Measurements from ENCODE around the gene LCE6A.

Gene LCE6A

GRCh38 chr1:152842556-152842955 lies at the start of gene LCE6A:
Gene LCE6A, plus strand, starts transcription at chr1:152842856. Its CDS starts 665 bp downstream, at chr1:152843521.
- TF ChIP-seq POLR2A (IDR thresholded peaks at IDR 0.05; ENCODE audit: low read length), result no peak
- TF ChIP-seq GATA1 (IDR thresholded peaks at IDR 0.05; ENCODE audit: low read depth, low read length), result no peak
- DNase-seq, result no peak

GRCh38 chr1:152795686-152796085 lies 47.0 kb upstream of the LCE6A start:
- TF ChIP-seq GATA1 (IDR thresholded peaks at IDR 0.05; ENCODE audit: low read depth, low read length), result no peak
- TF ChIP-seq POLR2A (IDR thresholded peaks at IDR 0.05; ENCODE audit: low read length), result no peak
- no peak for DNase-seq

GRCh38 chr1:152796421-152796820 lies 46.2 kb upstream of the LCE6A start, which contains the start of gene LCE1D:
Gene LCE1D, plus strand, starts transcription at chr1:152796721. Its CDS starts 1,074 bp downstream, at chr1:152797795.
- DNase-seq, result no peak
- TF ChIP-seq POLR2A (IDR thresholded peaks at IDR 0.05; ENCODE audit: low read length), result no peak
- TF ChIP-seq GATA1 (IDR thresholded peaks at IDR 0.05; ENCODE audit: low read depth, low read length), result no peak

- DNase-seq, result no peak
- TF ChIP-seq GATA1 (IDR thresholded peaks at IDR 0.05; ENCODE audit: low read depth, low read length), result no peak
- no peak for TF ChIP-seq POLR2A (IDR thresholded peaks at IDR 0.05; ENCODE audit: low read length)
Observed at GRCh38 chr1:152801333-152801732, 41.3 kb upstream of the LCE6A start.

GRCh38 chr1:152806576-152806975 lies 36.1 kb upstream of the LCE6A start, which contains the start of gene LCE1C:
Gene LCE1C, minus strand, starts transcription at chr1:152806651. Its CDS starts 1,173 bp downstream, at chr1:152805478.
- no peak for TF ChIP-seq GATA1 (IDR thresholded peaks at IDR 0.05; ENCODE audit: low read depth, low read length)
- TF ChIP-seq POLR2A (IDR thresholded peaks at IDR 0.05; ENCODE audit: low read length), result no peak
- DNase-seq, result no peak

GRCh38 chr1:152811050-152811449 lies 31.6 kb upstream of the LCE6A start:
- no peak for DNase-seq
- TF ChIP-seq GATA1 (IDR thresholded peaks at IDR 0.05; ENCODE audit: low read depth, low read length) (no peak), POLR2A (IDR thresholded peaks at IDR 0.05; ENCODE audit: low read length) (no peak)

- TF ChIP-seq GATA1 (IDR thresholded peaks at IDR 0.05; ENCODE audit: low read depth, low read length), result no peak
- TF ChIP-seq POLR2A (IDR thresholded peaks at IDR 0.05; ENCODE audit: low read length), result no peak
- DNase-seq, result no peak
Observed at GRCh38 chr1:152811671-152812070, 31.0 kb upstream of the LCE6A start, which contains the start of gene LCE1B. Gene LCE1B, plus strand, starts transcription at chr1:152811971. Its CDS starts 476 bp downstream, at chr1:152812447.

GRCh38 chr1:152817309-152817708 lies 25.3 kb upstream of the LCE6A start:
- TF ChIP-seq GATA1 (IDR thresholded peaks at IDR 0.05; ENCODE audit: low read depth, low read length) (no peak), POLR2A (IDR thresholded peaks at IDR 0.05; ENCODE audit: low read length) (no peak)
- no peak for DNase-seq

GRCh38 chr1:152823294-152823693 lies 19.4 kb upstream of the LCE6A start:
- no peak for DNase-seq
- TF ChIP-seq POLR2A (IDR thresholded peaks at IDR 0.05; ENCODE audit: low read length) (no peak), GATA1 (IDR thresholded peaks at IDR 0.05; ENCODE audit: low read depth, low read length) (no peak)

- DNase-seq, result no peak
- TF ChIP-seq POLR2A (IDR thresholded peaks at IDR 0.05; ENCODE audit: low read length), result no peak
- TF ChIP-seq GATA1 (IDR thresholded peaks at IDR 0.05; ENCODE audit: low read depth, low read length), result no peak
Observed at GRCh38 chr1:152824964-152825363, 17.7 kb upstream of the LCE6A start.

- DNase-seq, result no peak
- TF ChIP-seq POLR2A (IDR thresholded peaks at IDR 0.05; ENCODE audit: low read length), result no peak
- no peak for TF ChIP-seq GATA1 (IDR thresholded peaks at IDR 0.05; ENCODE audit: low read depth, low read length)
Observed at GRCh38 chr1:152827173-152827572, 15.5 kb upstream of the LCE6A start, which contains the start of gene LCE1A. Gene LCE1A, plus strand, starts transcription at chr1:152827473. Its CDS starts 0 bp downstream, at chr1:152827473.

- no peak for DNase-seq
- TF ChIP-seq POLR2A (IDR thresholded peaks at IDR 0.05; ENCODE audit: low read length) (no peak), GATA1 (IDR thresholded peaks at IDR 0.05; ENCODE audit: low read depth, low read length) (no peak)
Observed at GRCh38 chr1:152836870-152837269, 5.8 kb upstream of the LCE6A start.

- TF ChIP-seq POLR2A (IDR thresholded peaks at IDR 0.05; ENCODE audit: low read length) (no peak), GATA1 (IDR thresholded peaks at IDR 0.05; ENCODE audit: low read depth, low read length) (no peak)
- no peak for DNase-seq
Observed at GRCh38 chr1:152855661-152856060, 13.0 kb downstream of the LCE6A start.

GRCh38 chr1:152858062-152858461 lies 15.4 kb downstream of the LCE6A start:
- DNase-seq, result no peak
- no peak for TF ChIP-seq GATA1 (IDR thresholded peaks at IDR 0.05; ENCODE audit: low read depth, low read length)
- no peak for TF ChIP-seq POLR2A (IDR thresholded peaks at IDR 0.05; ENCODE audit: low read length)

GRCh38 chr1:152859696-152860095 lies 17.0 kb downstream of the LCE6A start, which contains the start of gene LCE7A:
Gene LCE7A, plus strand, starts transcription at chr1:152859996. Its CDS starts 702 bp downstream, at chr1:152860698.
- TF ChIP-seq GATA1 (IDR thresholded peaks at IDR 0.05; ENCODE audit: low read depth, low read length) (no peak), POLR2A (IDR thresholded peaks at IDR 0.05; ENCODE audit: low read length) (no peak)
- no peak for DNase-seq
